ENCODE data around the gene NOTCH1.

Gene NOTCH1

DNA sequence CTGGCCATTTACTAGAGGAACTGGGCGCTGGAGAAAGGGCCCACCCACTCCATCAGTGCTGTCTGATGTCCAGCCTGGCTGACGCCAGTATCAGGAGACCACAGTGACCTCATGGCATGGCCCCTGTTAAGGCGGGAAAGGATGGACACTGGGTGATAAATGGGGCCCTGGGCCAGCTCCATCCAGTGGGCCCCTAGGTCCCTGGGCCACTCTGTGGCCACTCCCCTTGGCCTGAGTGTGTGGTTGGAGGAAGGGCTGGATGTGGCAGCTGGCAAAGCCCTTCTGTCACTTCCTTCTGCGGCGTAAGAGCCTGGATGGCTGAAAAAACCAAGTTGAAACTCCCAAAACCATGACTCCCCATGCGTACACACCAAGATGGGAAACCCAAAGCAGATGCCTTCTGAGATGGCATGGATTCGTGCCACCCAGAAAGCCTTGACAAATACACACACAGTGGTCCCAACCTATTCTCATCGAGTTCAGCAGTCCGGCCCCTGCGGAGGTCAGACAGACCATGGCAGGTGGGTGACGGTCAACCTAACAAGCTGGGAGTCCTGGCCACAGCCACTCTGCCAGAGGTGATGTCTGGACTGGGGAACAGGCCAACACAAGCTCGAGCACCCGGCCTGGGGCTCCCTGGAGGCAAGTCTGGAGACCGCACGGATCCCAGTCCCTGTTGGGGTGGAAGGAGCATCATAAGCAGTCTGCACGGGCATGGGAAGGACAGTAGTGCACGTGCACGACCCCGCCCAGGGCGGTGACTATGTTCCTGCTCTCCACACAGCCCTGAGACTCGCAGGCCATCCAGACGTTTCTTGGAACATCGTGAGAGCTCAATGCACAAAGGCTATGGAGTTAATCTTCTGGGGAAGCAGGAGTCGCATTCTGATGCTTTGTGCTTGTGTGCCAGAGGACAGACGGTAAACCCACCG lies 45.2 kb upstream of the NOTCH1 start:
- no CpG with 5 or more reads among the region's 26 CpGs for WGBS, 2 donors (ENCODE audit: extremely low coverage in 2 of 2, insufficient read length in 2 of 2, insufficient replicate concordance in 1 of 2)
- Histone ChIP-seq H3K9ac (ENCODE audit: low read depth, low read length, poor library complexity) (peak overlapping the region; percentile 51), H3K27me3 (ENCODE audit: control insufficient read depth in 3 of 3, insufficient read depth in 3 of 3, low read depth in 1 of 3, low read length in 3 of 3) (peaks cover 0 to 3% (median 0%) of the 10 kb centered on the region in 3 experiments)

GRCh38 chr9:136589766-136590763 lies 44.2 kb upstream of the NOTCH1 start:
- H3K4ac ChIP-seq (ENCODE audit: low read length) = no peak overlapping the region
- peak overlapping the region; percentile 96 for H3K18ac ChIP-seq (ENCODE audit: low read length)
- peaks cover 0 to 3% (median 0%) of the 10 kb centered on the region in 3 experiments for H3K27me3 ChIP-seq (ENCODE audit: control insufficient read depth in 3 of 3, insufficient read depth in 3 of 3, low read depth in 1 of 3, low read length in 3 of 3)
- H3K79me1 ChIP-seq (ENCODE audit: low read depth, low read length) = peaks cover 3% of the 10 kb centered on the region
- no peak overlapping the region for H3K4me3 ChIP-seq (ENCODE audit: low read length in 2 of 2)
- H3K9ac ChIP-seq (ENCODE audit: low read depth, low read length, poor library complexity) = peak overlapping the region; percentile 53
- no peak overlapping the region for H3K27ac ChIP-seq (replicated peaks; ENCODE audit: low read length)
- peak overlapping the region; percentile 14 for H3K23ac ChIP-seq (ENCODE audit: low read depth, low read length, poor library complexity)
- peak overlapping the region; percentile 100 for H2BK15ac ChIP-seq (ENCODE audit: low read length)
- H3K14ac ChIP-seq (ENCODE audit: low read length) = no peak overlapping the region
- peak overlapping the region; percentile 97 for H2BK5ac ChIP-seq (ENCODE audit: low read length)
- no CpG with 5 or more reads among the region's 29 CpGs for WGBS, 2 donors (ENCODE audit: extremely low coverage in 2 of 2, insufficient read length in 2 of 2, insufficient replicate concordance in 1 of 2)
- H2AFZ ChIP-seq (ENCODE audit: low read length) = no peak overlapping the region
- H4K91ac ChIP-seq (ENCODE audit: low read depth, low read length, poor library complexity) = peak overlapping the region; percentile 93
- H3K4me1 ChIP-seq (ENCODE audit: control insufficient read depth in 2 of 2, insufficient read depth in 1 of 2, low read depth in 1 of 2, low read length in 2 of 2) = peaks cover 38 to 46% of the 10 kb centered on the region in 2 donors
- peaks cover 6 to 10% of the 10 kb centered on the region in 2 donors for H3K9me3 ChIP-seq (replicated peaks in 1 of 2; ENCODE audit: control insufficient read depth in 2 of 2, insufficient read depth in 1 of 2, low read depth in 1 of 2, low read length in 2 of 2)
- peak overlapping the region; percentile 98 for H2BK12ac ChIP-seq (ENCODE audit: low read length)
- no peaks in the 10 kb centered on the region for H3K36me3 ChIP-seq (replicated peaks in 1 of 2; ENCODE audit: control insufficient read depth in 2 of 2, insufficient read depth in 2 of 2, low read length in 2 of 2)
- no peak overlapping the region for H4K8ac ChIP-seq (ENCODE audit: low read depth, low read length)
- no peak for DNase-seq (ENCODE audit: low spot score)
- H2BK120ac ChIP-seq (ENCODE audit: low read depth, low read length) = peak overlapping the region; percentile 85
- peak overlapping the region; percentile 88 for H2AK5ac ChIP-seq (ENCODE audit: low read depth, low read length)
- no peak overlapping the region for H3K4me2 ChIP-seq (ENCODE audit: insufficient read depth, low read length, poor library complexity, severe bottlenecking)

More for the DNA sequence above, 45.2 kb upstream of the NOTCH1 start:
- H3K4me2 ChIP-seq (ENCODE audit: insufficient read depth, low read length, poor library complexity, severe bottlenecking) = no peak overlapping the region
- no peak overlapping the region for H3K23ac ChIP-seq (ENCODE audit: low read depth, low read length, poor library complexity)
- H2BK15ac ChIP-seq (ENCODE audit: low read length) = peak overlapping the region; percentile 100
- no peak overlapping the region for H4K8ac ChIP-seq (ENCODE audit: low read depth, low read length)
- H4K91ac ChIP-seq (ENCODE audit: low read depth, low read length, poor library complexity) = peak overlapping the region; percentile 82
- H2BK120ac ChIP-seq (ENCODE audit: low read depth, low read length) = peak overlapping the region; percentile 85
- peak overlapping the region; percentile 61 for H2BK5ac ChIP-seq (ENCODE audit: low read length)
- peaks cover 6 to 10% of the 10 kb centered on the region in 2 donors for H3K9me3 ChIP-seq (replicated peaks in 1 of 2; ENCODE audit: control insufficient read depth in 2 of 2, insufficient read depth in 1 of 2, low read depth in 1 of 2, low read length in 2 of 2)
- H3K18ac ChIP-seq (ENCODE audit: low read length) = peak overlapping the region; percentile 86
- H3K4ac ChIP-seq (ENCODE audit: low read length) = no peak overlapping the region
- H3K36me3 ChIP-seq (replicated peaks in 1 of 2; ENCODE audit: control insufficient read depth in 2 of 2, insufficient read depth in 2 of 2, low read length in 2 of 2) = no peaks in the 10 kb centered on the region
- no peak for DNase-seq (ENCODE audit: low spot score)
- peak overlapping the region; percentile 98 for H2BK12ac ChIP-seq (ENCODE audit: low read length)
- peaks cover 34 to 42% of the 10 kb centered on the region in 2 donors for H3K4me1 ChIP-seq (ENCODE audit: control insufficient read depth in 2 of 2, insufficient read depth in 1 of 2, low read depth in 1 of 2, low read length in 2 of 2)
- peaks cover 3% of the 10 kb centered on the region for H3K79me1 ChIP-seq (ENCODE audit: low read depth, low read length)
- no peak overlapping the region for H3K27ac ChIP-seq (replicated peaks; ENCODE audit: low read length)
- H2AK5ac ChIP-seq (ENCODE audit: low read depth, low read length) = peak overlapping the region; percentile 88
- no peak overlapping the region for H2AFZ ChIP-seq (ENCODE audit: low read length)
- peak overlapping the region; percentile 94 for H3K14ac ChIP-seq (ENCODE audit: low read length)
- no peak overlapping the region for H3K4me3 ChIP-seq (ENCODE audit: low read length in 2 of 2)

- peak overlapping the region; percentile 85 for H3K27ac ChIP-seq (replicated peaks; ENCODE audit: low read length)
- peak overlapping the region; percentile 100 for H2BK15ac ChIP-seq (ENCODE audit: low read length)
- peak overlapping the region; percentile 96 for H3K18ac ChIP-seq (ENCODE audit: low read length)
- H2AFZ ChIP-seq (ENCODE audit: low read length) = peak overlapping the region; percentile 73
- H3K79me1 ChIP-seq (ENCODE audit: low read depth, low read length) = peaks cover 3% of the 10 kb centered on the region
- H3K9ac ChIP-seq (ENCODE audit: low read depth, low read length, poor library complexity) = peak overlapping the region; percentile 71
- peaks cover 48 to 58% of the 10 kb centered on the region in 2 donors for H3K4me1 ChIP-seq (ENCODE audit: control insufficient read depth in 2 of 2, insufficient read depth in 1 of 2, low read depth in 1 of 2, low read length in 2 of 2)
- DNase-seq (ENCODE audit: low spot score) = no peak
- peak overlapping the region; percentile 83 for H4K8ac ChIP-seq (ENCODE audit: low read depth, low read length)
- no CpG with 5 or more reads among the region's 21 CpGs for WGBS, 2 donors (ENCODE audit: extremely low coverage in 2 of 2, insufficient read length in 2 of 2, insufficient replicate concordance in 1 of 2)
- H3K36me3 ChIP-seq (replicated peaks in 1 of 2; ENCODE audit: control insufficient read depth in 2 of 2, insufficient read depth in 2 of 2, low read length in 2 of 2) = no peaks in the 10 kb centered on the region
- H3K9me3 ChIP-seq (replicated peaks in 1 of 2; ENCODE audit: control insufficient read depth in 2 of 2, insufficient read depth in 1 of 2, low read depth in 1 of 2, low read length in 2 of 2) = peaks cover 6 to 10% of the 10 kb centered on the region in 2 donors
- peak overlapping the region; percentile 93 for H4K91ac ChIP-seq (ENCODE audit: low read depth, low read length, poor library complexity)
- peak overlapping the region; percentile 99 for H3K4ac ChIP-seq (ENCODE audit: low read length)
- peak overlapping the region; percentile 88 for H2AK5ac ChIP-seq (ENCODE audit: low read depth, low read length)
- peak overlapping the region; percentile 21 for H3K4me2 ChIP-seq (ENCODE audit: insufficient read depth, low read length, poor library complexity, severe bottlenecking)
- H3K27me3 ChIP-seq (ENCODE audit: control insufficient read depth in 3 of 3, insufficient read depth in 3 of 3, low read depth in 1 of 3, low read length in 3 of 3) = peaks cover 0 to 3% (median 0%) of the 10 kb centered on the region in 3 experiments
- peak overlapping the region; percentile 77 for H3K14ac ChIP-seq (ENCODE audit: low read length)
- H3K4me3 ChIP-seq (ENCODE audit: low read length in 2 of 2) = peak overlapping the region in 1 of 2 donors; percentile 36
- H3K23ac ChIP-seq (ENCODE audit: low read depth, low read length, poor library complexity) = peak overlapping the region; percentile 57
- peak overlapping the region; percentile 85 for H2BK120ac ChIP-seq (ENCODE audit: low read depth, low read length)
- peak overlapping the region; percentile 97 for H2BK5ac ChIP-seq (ENCODE audit: low read length)
- peak overlapping the region; percentile 87 for H2BK12ac ChIP-seq (ENCODE audit: low read length)
Observed at GRCh38 chr9:136588663-136589464, 43.0 kb upstream of the NOTCH1 start.
